Measurements from ENCODE around the gene CERS4.
A peak's percentile ranks its signal among the peaks of the same experiment; 100 is the strongest.
"Not testable (repeated sequence)": the region's sequence is repeated elsewhere in the genome, so short reads cannot be mapped to it uniquely, and the experiment has no call there.

Gene CERS4

GRCh38 chr19:8245869-8246835 lies 37.0 kb downstream of the CERS4 start:
- H3K4me3 ChIP-seq (ENCODE audit: low read length): no peak overlapping the region
- TF ChIP-seq, protein P1, sequence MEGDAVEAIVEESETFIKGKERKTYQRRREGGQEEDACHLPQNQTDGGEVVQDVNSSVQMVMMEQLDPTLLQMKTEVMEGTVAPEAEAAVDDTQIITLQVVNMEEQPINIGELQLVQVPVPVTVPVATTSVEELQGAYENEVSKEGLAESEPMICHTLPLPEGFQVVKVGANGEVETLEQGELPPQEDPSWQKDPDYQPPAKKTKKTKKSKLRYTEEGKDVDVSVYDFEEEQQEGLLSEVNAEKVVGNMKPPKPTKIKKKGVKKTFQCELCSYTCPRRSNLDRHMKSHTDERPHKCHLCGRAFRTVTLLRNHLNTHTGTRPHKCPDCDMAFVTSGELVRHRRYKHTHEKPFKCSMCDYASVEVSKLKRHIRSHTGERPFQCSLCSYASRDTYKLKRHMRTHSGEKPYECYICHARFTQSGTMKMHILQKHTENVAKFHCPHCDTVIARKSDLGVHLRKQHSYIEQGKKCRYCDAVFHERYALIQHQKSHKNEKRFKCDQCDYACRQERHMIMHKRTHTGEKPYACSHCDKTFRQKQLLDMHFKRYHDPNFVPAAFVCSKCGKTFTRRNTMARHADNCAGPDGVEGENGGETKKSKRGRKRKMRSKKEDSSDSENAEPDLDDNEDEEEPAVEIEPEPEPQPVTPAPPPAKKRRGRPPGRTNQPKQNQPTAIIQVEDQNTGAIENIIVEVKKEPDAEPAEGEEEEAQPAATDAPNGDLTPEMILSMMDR (conservative IDR thresholded peaks at IDR 0.05; ENCODE audit: low read length): no peak
- no peak for DNase-seq (ENCODE audit: low read depth)

- DNase-seq (ENCODE audit: low read depth); H3K4me3 ChIP-seq (ENCODE audit: low read length): not testable (repeated sequence)
These were observed 38.1 kb downstream of the CERS4 start for GRCh38 chr19:8247129-8247890.

GRCh38 chr19:8248348-8249328 lies 39.5 kb downstream of the CERS4 start:
- TF ChIP-seq, protein P1 (conservative IDR thresholded peaks at IDR 0.05; ENCODE audit: low read length): no peak
- no peak overlapping the region for H3K4me3 ChIP-seq (ENCODE audit: low read length)
- DNase-seq (ENCODE audit: low read depth): no peak

DNA sequence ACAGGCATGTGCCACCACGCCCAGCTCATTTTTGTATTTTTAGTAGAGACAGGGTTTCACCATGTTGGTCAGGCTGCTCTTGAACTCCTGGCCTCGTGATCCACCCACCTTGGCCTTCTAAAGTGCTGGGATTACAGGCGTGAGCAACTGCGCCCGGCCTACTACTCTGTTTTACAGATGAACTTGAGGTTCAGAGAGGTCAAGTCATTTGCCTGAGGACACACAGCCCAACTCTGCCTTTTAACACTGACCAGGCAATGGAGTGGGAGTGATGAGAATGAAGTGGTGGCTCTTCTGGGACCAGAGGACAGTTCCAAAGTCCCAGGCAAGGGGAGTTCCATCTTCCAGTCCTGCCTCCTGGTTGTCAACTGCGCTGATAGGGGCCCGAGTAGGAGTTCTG lies 41.4 kb downstream of the CERS4 start:
- H3K4me3 ChIP-seq (ENCODE audit: low read length): no peak overlapping the region
- no peak for DNase-seq (ENCODE audit: low read depth)
- TF ChIP-seq, protein P1 (conservative IDR thresholded peaks at IDR 0.05; ENCODE audit: low read length): no peak

- no peak overlapping the region for H3K4me3 ChIP-seq (ENCODE audit: low read length)
- TF ChIP-seq, protein P1 (conservative IDR thresholded peaks at IDR 0.05; ENCODE audit: low read length): no peak
- peak; percentile 11 for DNase-seq (ENCODE audit: low read depth)
These were observed 41.9 kb downstream of the CERS4 start for GRCh38 chr19:8251025-8251472.

GRCh38 chr19:8252922-8253589 lies 43.9 kb downstream of the CERS4 start:
- H3K4me3 ChIP-seq (ENCODE audit: low read length): no peak overlapping the region
- TF ChIP-seq, protein P1 (conservative IDR thresholded peaks at IDR 0.05; ENCODE audit: low read length): peak; percentile 91
- DNase-seq (ENCODE audit: low read depth): peak; percentile 64

Data from AG10803 (cell line).